H1 (cell line): ENCODE measurements around the gene KCNAB2. TPM values are rescaled to one million over a fixed set of nuclear protein-coding genes. Genes with fewer than 3 reads are reported as not detected.

ENCODE experiments used
- CTCF ChIA-PET: fragments of 300-600 bp; sonication (Branson Sonifier 250); formaldehyde crosslinking; loops from one replicate; lab custom pipeline; 2021; ENCODE audit not compliant: partially characterized antibody; lab: Charles Lee
- POLR2A ChIA-PET: fragments of 300-600 bp; sonication (Branson Sonifier 250); formaldehyde crosslinking; loops from one replicate; lab custom pipeline; 2021; ENCODE audit warnings: inconsistent platforms; ENCODE audit not compliant: partially characterized antibody; lab: Charles Lee
- DNase-seq, 2 experiments: peaks; one replicate each; pipeline versions ENCODE4 v3.0.0 to v3.0.0-alpha.2; 2010 to 2022; ENCODE audit warnings: low spot score in 2 of 2, low read depth in 1 of 2, mixed read lengths in 1 of 2
- FAIRE-seq: peaks from 2 replicates; lab custom pipeline; 2011; peaks lifted over from hg19 to GRCh38; lab: Jason Lieb, UNC
- H2AFZ ChIP-seq: 2 replicates; pipeline ENCODE4 v1.8.1; 2012; ENCODE audit warnings: low read length, inconsistent platforms
- H2AK5ac ChIP-seq: 2 replicates; pipeline ENCODE4 v1.6.1; 2013; ENCODE audit warnings: low read depth, low read length
- H2BK120ac ChIP-seq: replicated peaks from 2 replicates; pipeline ENCODE3; 2013; ENCODE audit warnings: low read depth, low read length, inconsistent platforms
- H2BK12ac ChIP-seq: 2 replicates; pipeline ENCODE4 v1.6.1; 2013; ENCODE audit warnings: low read depth, low read length
- H2BK15ac ChIP-seq: 2 replicates; pipeline ENCODE4 v1.6.1; 2013; ENCODE audit warnings: low read length
- H2BK20ac ChIP-seq: 2 replicates; pipeline ENCODE4 v1.6.1; 2013; ENCODE audit warnings: low read length
- H2BK5ac ChIP-seq: 2 replicates; pipeline ENCODE4 v1.6.1; 2013; ENCODE audit warnings: low read depth, low read length
- H3K14ac ChIP-seq: 2 replicates; pipeline ENCODE4 v1.6.1; 2013; ENCODE audit warnings: inconsistent platforms; ENCODE audit not compliant: insufficient read length
- H3K18ac ChIP-seq: 2 replicates; pipeline ENCODE4 v1.6.1; 2013; ENCODE audit warnings: low read length; ENCODE audit errors: extremely low read depth
- H3K23ac ChIP-seq: 2 replicates; pipeline ENCODE4 v1.6.1; 2013; ENCODE audit warnings: inconsistent platforms; ENCODE audit not compliant: insufficient read length
- H3K23me2 ChIP-seq: 2 replicates; pipeline ENCODE4 v1.6.1; 2013; ENCODE audit warnings: low read depth, low read length
- H3K27ac ChIP-seq: 2 replicates; pipeline ENCODE4 v1.6.1; 2011; ENCODE audit warnings: low read depth, low read length, inconsistent platforms
- H3K27me3 ChIP-seq, 4 experiments: replicated peaks in 1 of 4; 1 replicate in 1 of 4; 2 replicates in 3 of 4; pipeline versions ENCODE4 v1.6.1 to v1.8.1; 2011 to 2013; ENCODE audit warnings: low read length in 3 of 4, mild to moderate bottlenecking in 3 of 4, inconsistent platforms in 2 of 4, mixed read lengths in 2 of 4, moderate library complexity in 1 of 4; ENCODE audit not compliant: control insufficient read depth in 3 of 4, insufficient read depth in 3 of 4; ENCODE audit errors: extremely low read depth in 1 of 4
- H3K36me3 ChIP-seq, 4 experiments: 2 replicates each; pipeline versions ENCODE4 v1.6.1 to v1.8.1; 2011 to 2013; ENCODE audit warnings: mild to moderate bottlenecking in 4 of 4, low read length in 3 of 4, moderate library complexity in 2 of 4, control low read depth in 1 of 4, inconsistent platforms in 1 of 4; ENCODE audit not compliant: insufficient read depth in 4 of 4, control insufficient read depth in 2 of 4
- H3K4ac ChIP-seq: replicated peaks from 2 replicates; pipeline ENCODE3; 2013; ENCODE audit warnings: low read length, low read depth, mixed read lengths, inconsistent platforms; ENCODE audit not compliant: insufficient read length
- H3K4me1 ChIP-seq, 4 experiments: replicated peaks in 1 of 4; 1 replicate in 1 of 4; 2 replicates in 3 of 4; pipeline versions ENCODE4 v1.6.1 to v1.8.1; 2011 to 2013; ENCODE audit warnings: low read length in 3 of 4, inconsistent platforms in 2 of 4, mixed read lengths in 1 of 4; ENCODE audit not compliant: insufficient read depth in 4 of 4, control insufficient read depth in 3 of 4
- H3K4me2 ChIP-seq, 2 experiments: 2 replicates each; pipeline versions ENCODE4 v1.6.1 to v1.8.1; 2011 to 2013; ENCODE audit warnings: low read depth in 2 of 2, low read length in 2 of 2, control low read depth in 1 of 2, inconsistent platforms in 1 of 2, mild to moderate bottlenecking in 1 of 2; ENCODE audit not compliant: insufficient read depth in 1 of 2
- H3K4me3 ChIP-seq, 4 experiments: fragments of 200-600, 300-600 bp in 1 of 4; sonication (generic), shearing (Covaris generic), sonication (Bioruptor Twin) in 1 of 4; 2 replicates each; pipeline versions ENCODE4 v1.5.1 to v1.8.1; 2011 to 2016; ENCODE audit warnings: low read length in 4 of 4, low read depth in 3 of 4, control low read depth in 2 of 4, inconsistent platforms in 2 of 4, mild to moderate bottlenecking in 2 of 4, mixed read lengths in 1 of 4, moderate library complexity in 1 of 4; ENCODE audit not compliant: insufficient read depth in 2 of 4; ENCODE audit errors: extremely low read depth in 1 of 4
- H3K56ac ChIP-seq: replicated peaks from 2 replicates; pipeline ENCODE3; 2013; ENCODE audit warnings: low read depth, mild to moderate bottlenecking, mixed read lengths, low read length, inconsistent platforms; ENCODE audit not compliant: insufficient read length
- H3K79me1 ChIP-seq: 2 replicates; pipeline ENCODE4 v1.6.1; 2013; ENCODE audit warnings: low read depth, low read length, control low read depth
- H3K79me2 ChIP-seq, 2 experiments: 2 replicates each; pipeline versions ENCODE4 v1.6.1 to v1.8.1; 2012 to 2013; ENCODE audit warnings: low read length in 2 of 2, mild to moderate bottlenecking in 2 of 2, inconsistent platforms in 1 of 2; ENCODE audit not compliant: insufficient read depth in 2 of 2, control insufficient read depth in 1 of 2
- H3K9ac ChIP-seq, 4 experiments: replicated peaks in 1 of 4; 1 replicate in 1 of 4; 2 replicates in 3 of 4; pipeline versions ENCODE4 v1.6.1 to v1.8.1; 2011 to 2013; ENCODE audit warnings: low read depth in 3 of 4, low read length in 3 of 4, control low read depth in 2 of 4, mild to moderate bottlenecking in 2 of 4, moderate library complexity in 2 of 4, inconsistent platforms in 1 of 4; ENCODE audit errors: extremely low read depth in 1 of 4
- H3K9me3 ChIP-seq, 2 experiments: 2 replicates each; pipeline versions ENCODE4 v1.6.1 to v1.8.1; 2012 to 2013; ENCODE audit warnings: mild to moderate bottlenecking in 2 of 2, moderate library complexity in 2 of 2, control low read depth in 1 of 2, inconsistent platforms in 1 of 2, low read depth in 1 of 2, low read length in 1 of 2, mixed read lengths in 1 of 2; ENCODE audit not compliant: insufficient read depth in 2 of 2
- H4K20me1 ChIP-seq, 2 experiments: replicated peaks in 1 of 2; 2 replicates each; pipeline versions ENCODE3 to v1.8.1; 2011 to 2013; ENCODE audit warnings: inconsistent platforms in 2 of 2, low read length in 2 of 2, mild to moderate bottlenecking in 1 of 2; ENCODE audit not compliant: insufficient read depth in 2 of 2, control insufficient read depth in 1 of 2
- H4K5ac ChIP-seq: 2 replicates; pipeline ENCODE4 v1.6.1; 2013; ENCODE audit warnings: low read length, low read depth, mixed read lengths, inconsistent platforms; ENCODE audit not compliant: insufficient read length
- H4K8ac ChIP-seq: 2 replicates; pipeline ENCODE4 v1.8.0; 2013; ENCODE audit warnings: mild to moderate bottlenecking, moderate library complexity, low read length, inconsistent platforms; ENCODE audit not compliant: insufficient read depth; ENCODE audit errors: extremely low read depth
- H4K91ac ChIP-seq: replicated peaks from 2 replicates; pipeline ENCODE3; 2013; ENCODE audit warnings: low read length, mixed read lengths, inconsistent platforms; ENCODE audit not compliant: insufficient read length
- BCL11A ChIP-seq, 2 experiments: IDR thresholded peaks; one replicate each; pipeline ENCODE4 v1.6.1; 2011; ENCODE audit warnings: low read depth in 2 of 2, low read length in 2 of 2, mild to moderate bottlenecking in 2 of 2
- CBX5 ChIP-seq: fragments of 300-800, 300-1000 bp; sonication (generic); IDR thresholded peaks from 2 replicates; pipeline ENCODE4 v1.7.1; 2016; ENCODE audit warnings: antibody characterized with exemption, low read length, low read depth
- EZH2 ChIP-seq: fragments of 200-600 bp; sonication (generic); IDR thresholded peaks from 2 replicates; pipeline ENCODE4 v1.7.1; 2012; ENCODE audit warnings: low read depth, mild to moderate bottlenecking, moderate library complexity, low read length, inconsistent platforms; ENCODE audit not compliant: severe bottlenecking
- GABPA ChIP-seq: IDR thresholded peaks from 2 replicates; pipeline ENCODE4 v1.6.1; 2011; ENCODE audit warnings: mild to moderate bottlenecking, low read length, moderate library complexity, borderline replicate concordance; ENCODE audit not compliant: insufficient read depth
- HDAC2 ChIP-seq, 2 experiments: fragments of 300-600 bp in 1 of 2; sonication (generic) in 1 of 2; IDR thresholded peaks; 2 replicates each; pipeline ENCODE4 v1.6.1; 2011 to 2012; ENCODE audit warnings: low read depth in 2 of 2, low read length in 2 of 2, mild to moderate bottlenecking in 2 of 2, moderate library complexity in 2 of 2, borderline replicate concordance in 1 of 2, inconsistent platforms in 1 of 2
- JUN ChIP-seq: IDR thresholded peaks from 2 replicates; pipeline ENCODE4 v1.6.1; 2011; ENCODE audit warnings: low read depth, mild to moderate bottlenecking, improper control_type of control experiment, low read length
- NANOG ChIP-seq: IDR thresholded peaks from 2 replicates; pipeline ENCODE4 v1.6.1; 2011; ENCODE audit warnings: low read length, low read depth, mild to moderate bottlenecking, inconsistent platforms; ENCODE audit not compliant: insufficient read depth, poor library complexity, severe bottlenecking
- PHF8 ChIP-seq: fragments of 200-600 bp; sonication (generic); conservative IDR thresholded peaks from 2 replicates; pipeline ENCODE4 v1.7.1; 2012; ENCODE audit warnings: low read depth, mild to moderate bottlenecking, inconsistent platforms, low read length, moderate library complexity
- RBBP5 ChIP-seq: IDR thresholded peaks from 2 replicates; pipeline ENCODE4 v1.7.1; 2012; ENCODE audit warnings: low read depth, mild to moderate bottlenecking, inconsistent platforms, low read length, moderate library complexity, borderline replicate concordance
- SP2 ChIP-seq: IDR thresholded peaks from 2 replicates; pipeline ENCODE4 v1.6.1; 2012; ENCODE audit warnings: mild to moderate bottlenecking, low read length, inconsistent platforms
- SUZ12 ChIP-seq: fragments of 200-600 bp; sonication (generic); IDR thresholded peaks from 2 replicates; pipeline ENCODE4 v1.6.1; 2012; ENCODE audit warnings: mild to moderate bottlenecking, inconsistent platforms, low read length, moderate library complexity, mixed read lengths
- TAF1 ChIP-seq: IDR thresholded peaks from 2 replicates; pipeline ENCODE4 v1.6.1; 2011; ENCODE audit warnings: mild to moderate bottlenecking, low read depth, low read length
- TAF7 ChIP-seq: optimal IDR thresholded peaks from 2 replicates; pipeline ENCODE3; 2011; ENCODE audit warnings: low read depth, mild to moderate bottlenecking, inconsistent platforms, low read length, moderate library complexity, borderline replicate concordance
- TCF12 ChIP-seq: IDR thresholded peaks from 2 replicates; pipeline ENCODE4 v1.6.1; 2011; ENCODE audit warnings: low read depth, mild to moderate bottlenecking, low read length
- WGBS, 2 experiments: shearing (Covaris generic) in 1 of 2; methylation state at CpG; one replicate each; pipeline versions ENCODE4 v1.1.6 to v1.1.7; 2013 to 2015; ENCODE audit warnings: low lambda C conversion rate in 2 of 2, mixed read lengths in 2 of 2, inconsistent platforms in 1 of 2, low coverage in 1 of 2, missing lambda C conversion rate in 1 of 2; ENCODE audit not compliant: insufficient replicate concordance in 2 of 2, insufficient coverage in 1 of 2, insufficient read length in 1 of 2; ENCODE audit errors: extremely low coverage in 1 of 2, missing lambda C conversion rate in 1 of 2; 5-methylcytosine and 5-hydroxymethylcytosine counted together
- polyA plus RNA-seq, 7 experiments: library from polyadenylated mRNA; depleted of rRNA in 3 of 7; stranded (reverse) in 5 of 7; unstranded in 2 of 7; fragments of >200 nt in 5 of 7; fragments of 200-250 nt in 2 of 7; gene quantifications; 1 replicate in 5 of 7; 2 replicates in 1 of 7; 4 replicates in 1 of 7; pipeline versions ENCODE4 v1.2.1 to v1.2.3, GENCODE V29; 2011 to 2013; ENCODE audit warnings: missing spikeins in 2 of 7, mixed read lengths in 2 of 7
- total RNA-seq: library from RNA; stranded (reverse); fragmentation: NEBNext Ultra II Directional; extraction: Animal tissue kit (Norgen Biotek cat#: 25700); gene quantifications from 2 replicates; pipeline ENCODE4 v1.2.1, GENCODE V29; 2021

Gene KCNAB2
- total and polyA plus RNA-seq, 2 of the 8 experiments (the other 6 are each of a cell fraction or from before 2014, with no cell fraction given): 4.5 to 7.0 TPM

DNA sequence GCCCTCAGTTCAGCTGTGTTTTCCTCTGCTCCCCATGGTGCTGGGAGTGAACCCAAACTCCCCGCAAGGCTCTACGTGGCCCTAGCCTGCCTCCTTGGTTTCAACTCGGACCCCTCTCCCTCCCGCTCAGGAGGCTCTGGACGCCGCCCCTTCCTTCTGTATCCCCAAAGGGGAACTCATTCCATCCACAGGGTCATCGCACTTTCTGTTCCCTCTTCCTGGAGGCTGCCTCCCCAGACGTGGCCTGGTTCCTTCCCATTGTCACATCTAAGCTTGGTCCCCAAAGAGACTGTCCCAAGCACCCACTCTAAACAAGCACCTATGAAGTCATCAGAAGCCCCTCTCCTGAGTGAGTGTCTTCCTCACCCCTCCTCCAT, 10.9 kb downstream of the KCNAB2 start:
- H3K23me2 ChIP-seq: no peaks in the 10 kb centered on the region
- TF ChIP-seq RBBP5 (no peak), TAF7 (no peak), HDAC2 (IDR thresholded peaks at IDR 0.05; ENCODE audit: borderline replicate concordance in 1 of 2, low read depth in 2 of 2, low read length in 2 of 2) (no peak), TAF1 (no peak), JUN (no peak), NANOG (no peak), BCL11A (IDR thresholded peaks at IDR 0.05; ENCODE audit: low read depth in 2 of 2, low read length in 2 of 2) (no peak), CBX5 (no peak), TCF12 (no peak), EZH2 (no peak), PHF8 (no peak), SP2 (no peak), SUZ12 (no peak), GABPA (no peak)

More for the DNA sequence above, 10.9 kb downstream of the KCNAB2 start:
- Histone ChIP-seq H3K56ac (no peak overlapping the region), H3K9ac (no peak overlapping the region), H3K27ac (no peak overlapping the region), H4K91ac (no peak overlapping the region), H2AFZ (no peak overlapping the region), H3K79me1 (no peaks in the 10 kb centered on the region), H3K9me3 (no peaks in the 10 kb centered on the region), H3K4me1 (peaks cover 2 to 6% (median 4%) of the 10 kb centered on the region in 4 experiments; a peak in 4 of 7 replicates), H4K20me1 (no peaks in the 10 kb centered on the region), H3K4ac (no peak overlapping the region), H3K4me3 (no peak overlapping the region), H2BK12ac (no peak overlapping the region), H2AK5ac (no peak overlapping the region), H3K18ac (no peak overlapping the region; the same call in 1 of the 2 replicates), H2BK20ac (no peak overlapping the region), H2BK15ac (no peak overlapping the region), H3K36me3 (no peaks in the 10 kb centered on the region), H3K79me2 (no peaks in the 10 kb centered on the region), H3K4me2 (no peak overlapping the region), H3K27me3 (no peaks in the 10 kb centered on the region; a peak in 1 of 7 replicates), H4K5ac (no peak overlapping the region), H3K14ac (no peak overlapping the region), H2BK120ac (no peak overlapping the region), H2BK5ac (no peak overlapping the region), H4K8ac (peak overlapping the region; percentile 60; the same call in 1 of the 2 replicates), H3K23ac (no peak overlapping the region)
- ChIA-PET CTCF (interaction anchor here (0.8 to 4.1 kb wide), 12 partner anchors 14 to 416 kb away, joined by 3 to 20 read pairs (median 4); no protein-coding TSS in a partner anchor), POLR2A (interaction anchor here (0.6 kb wide), 2 partner anchors 136 to 1924 kb away, joined by 3 read pairs; no protein-coding TSS in a partner anchor)
- WGBS, 2 experiments: 86% methylated on average over 8 of the region's 8 CpGs; no CpG with 5 or more reads in 1 of the 2 experiments
- DNase-seq (no peak), FAIRE-seq (no peak)
